ENCODE results near the gene TMEM231. TPM values are rescaled to one million over a fixed set of nuclear protein-coding genes. Genes with fewer than 3 reads are reported as not detected.

TMEM231 gene
- total RNA-seq, 4 donors from 2014 or later, result 1.2 to 4.2 (median 1.9) TPM

DNA sequence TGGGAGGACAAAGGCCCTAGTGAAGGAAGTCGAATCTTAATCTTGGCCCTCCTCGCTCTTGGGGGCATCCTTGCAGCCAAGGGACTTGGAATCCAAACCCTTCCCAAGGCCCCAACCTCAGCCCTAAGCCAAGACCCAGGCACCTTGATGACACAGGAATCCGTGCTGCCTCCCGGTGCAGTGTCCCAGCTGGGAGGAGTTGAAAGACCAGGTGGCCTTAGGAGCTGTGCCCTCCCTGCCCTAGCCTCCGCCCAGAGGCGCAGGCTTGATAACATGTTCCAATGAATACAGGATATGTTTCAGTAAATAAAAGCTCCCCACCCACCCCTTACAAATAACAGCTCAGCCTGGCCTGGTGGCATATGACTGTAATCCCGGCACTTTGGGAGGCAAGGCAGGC, 20.2 kb downstream of the TMEM231 start, which contains the start of gene CHST5:
CHST5 (minus strand) TSS at position 208 of the 400 bp plus-strand sequence. CDS start 5,724 bp downstream, outside the sequence.
- intact Hi-C loops (cut with DNase I), result no loop called here
- H3K27me3 ChIP-seq, result no peaks in the 10 kb centered on the region
- H3K9me3 ChIP-seq, result no peaks in the 10 kb centered on the region
- H3K4me3 ChIP-seq, result no peak within 1 kb of the TSS
- WGBS, 2 donors, result 88% methylated on average over 3 of the region's 7 CpGs; no CpG with 5 or more reads in 1 of the 2 donors
- no peak for DNase-seq
- no peak within 1 kb of the TSS for H3K27ac ChIP-seq
- no peak for TF ChIP-seq POLR2A (IDR thresholded peaks at IDR 0.05)
- TF ChIP-seq, protein P1, sequence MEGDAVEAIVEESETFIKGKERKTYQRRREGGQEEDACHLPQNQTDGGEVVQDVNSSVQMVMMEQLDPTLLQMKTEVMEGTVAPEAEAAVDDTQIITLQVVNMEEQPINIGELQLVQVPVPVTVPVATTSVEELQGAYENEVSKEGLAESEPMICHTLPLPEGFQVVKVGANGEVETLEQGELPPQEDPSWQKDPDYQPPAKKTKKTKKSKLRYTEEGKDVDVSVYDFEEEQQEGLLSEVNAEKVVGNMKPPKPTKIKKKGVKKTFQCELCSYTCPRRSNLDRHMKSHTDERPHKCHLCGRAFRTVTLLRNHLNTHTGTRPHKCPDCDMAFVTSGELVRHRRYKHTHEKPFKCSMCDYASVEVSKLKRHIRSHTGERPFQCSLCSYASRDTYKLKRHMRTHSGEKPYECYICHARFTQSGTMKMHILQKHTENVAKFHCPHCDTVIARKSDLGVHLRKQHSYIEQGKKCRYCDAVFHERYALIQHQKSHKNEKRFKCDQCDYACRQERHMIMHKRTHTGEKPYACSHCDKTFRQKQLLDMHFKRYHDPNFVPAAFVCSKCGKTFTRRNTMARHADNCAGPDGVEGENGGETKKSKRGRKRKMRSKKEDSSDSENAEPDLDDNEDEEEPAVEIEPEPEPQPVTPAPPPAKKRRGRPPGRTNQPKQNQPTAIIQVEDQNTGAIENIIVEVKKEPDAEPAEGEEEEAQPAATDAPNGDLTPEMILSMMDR (IDR thresholded peaks at IDR 0.05), result no peak
- H3K4me1 ChIP-seq, result no peaks in the 10 kb centered on the region
- no peaks in the 10 kb centered on the region for H3K36me3 ChIP-seq

DNA sequence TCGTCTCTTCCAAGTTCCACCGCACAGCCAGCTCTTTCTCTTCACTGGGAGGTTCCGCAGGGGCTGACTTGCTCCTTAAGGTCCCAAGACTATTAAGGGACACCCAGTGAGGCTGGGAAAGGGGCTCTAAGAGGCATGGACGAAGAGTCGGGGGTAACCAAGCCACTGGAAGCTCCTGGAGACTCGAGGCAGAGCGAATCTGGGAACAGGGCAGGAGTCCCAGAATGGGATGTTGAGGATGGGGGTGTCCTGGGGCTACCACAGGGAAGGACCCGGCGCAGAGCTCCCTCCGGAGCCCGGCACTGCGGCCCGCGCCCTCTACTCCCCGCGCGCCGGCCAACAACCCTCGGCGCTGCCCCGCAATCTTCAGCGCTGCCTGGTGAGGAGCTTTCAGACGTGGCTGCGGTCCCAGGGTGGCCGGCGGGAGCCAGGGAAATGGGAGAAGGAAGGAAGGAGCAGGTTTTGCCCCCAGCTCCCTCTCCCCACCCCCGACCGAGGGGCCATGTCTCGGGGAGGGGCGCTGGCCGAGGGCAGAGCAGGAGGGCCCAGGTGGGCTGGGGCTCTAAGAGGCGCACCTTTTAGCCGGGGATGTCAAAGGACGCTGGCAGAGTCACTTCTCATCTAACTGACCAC, 20.7 kb downstream of the TMEM231 start:
- Histone ChIP-seq H3K27ac (no peak overlapping the region), H3K4me3 (no peak overlapping the region), H3K36me3 (no peaks in the 10 kb centered on the region), H3K4me1 (no peaks in the 10 kb centered on the region), H3K9me3 (no peaks in the 10 kb centered on the region), H3K27me3 (no peaks in the 10 kb centered on the region)
- intact Hi-C loops (cut with DNase I), result no loop called here
- TF ChIP-seq, protein P1 (IDR thresholded peaks at IDR 0.05), result no peak
- no peak for TF ChIP-seq POLR2A (IDR thresholded peaks at IDR 0.05)
- no peak for DNase-seq
- whole genome bisulfite sequencing, 2 donors, result 50 to 90% methylated on average over 4 to 5 of the region's 34 CpGs

DNA sequence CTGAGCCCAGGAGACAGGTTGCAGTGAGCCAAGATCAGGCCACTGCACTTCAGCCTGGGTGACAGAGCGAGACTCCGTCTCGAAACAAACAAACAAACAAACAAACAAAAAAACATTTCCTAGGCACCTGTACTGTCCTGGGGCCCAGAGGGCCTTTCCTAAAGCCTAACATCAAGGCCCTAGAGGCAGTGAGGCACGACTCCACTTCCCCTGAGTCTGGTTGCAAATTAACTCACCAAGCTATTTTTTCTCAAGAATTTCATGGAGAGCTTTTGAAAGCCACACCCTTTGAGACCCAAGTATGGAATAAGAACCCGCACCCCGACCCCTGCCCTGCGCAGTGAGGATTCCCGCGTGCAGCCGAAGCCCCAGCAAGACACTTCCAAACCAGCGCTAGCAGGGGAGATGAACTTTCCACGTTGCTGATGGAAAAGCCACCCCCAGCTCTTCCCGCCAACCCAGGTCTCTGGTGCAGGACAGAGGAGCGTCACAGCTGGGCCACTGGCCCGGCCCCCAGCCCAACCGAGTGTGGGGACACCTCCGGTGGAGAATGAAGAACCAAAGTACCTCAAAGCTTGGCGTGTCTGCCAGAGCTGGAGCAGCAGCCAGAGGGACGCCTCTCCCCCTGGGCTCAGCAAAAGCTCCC, 21.4 kb downstream of the TMEM231 start:
- H3K27me3 ChIP-seq, result no peaks in the 10 kb centered on the region
- TF ChIP-seq, protein P1 (IDR thresholded peaks at IDR 0.05), result no peak
- TF ChIP-seq POLR2A (IDR thresholded peaks at IDR 0.05), result no peak
- 78 to 84% methylated on average over 4 to 11 of the region's 19 CpGs for WGBS, 2 donors
- H3K4me1 ChIP-seq, result no peaks in the 10 kb centered on the region
- no peak for DNase-seq
- H3K9me3 ChIP-seq, result no peaks in the 10 kb centered on the region
- H3K4me3 ChIP-seq, result no peak overlapping the region
- no peak overlapping the region for H3K27ac ChIP-seq
- H3K36me3 ChIP-seq, result no peaks in the 10 kb centered on the region
- intact Hi-C loops (cut with DNase I), result no loop called here

DNA sequence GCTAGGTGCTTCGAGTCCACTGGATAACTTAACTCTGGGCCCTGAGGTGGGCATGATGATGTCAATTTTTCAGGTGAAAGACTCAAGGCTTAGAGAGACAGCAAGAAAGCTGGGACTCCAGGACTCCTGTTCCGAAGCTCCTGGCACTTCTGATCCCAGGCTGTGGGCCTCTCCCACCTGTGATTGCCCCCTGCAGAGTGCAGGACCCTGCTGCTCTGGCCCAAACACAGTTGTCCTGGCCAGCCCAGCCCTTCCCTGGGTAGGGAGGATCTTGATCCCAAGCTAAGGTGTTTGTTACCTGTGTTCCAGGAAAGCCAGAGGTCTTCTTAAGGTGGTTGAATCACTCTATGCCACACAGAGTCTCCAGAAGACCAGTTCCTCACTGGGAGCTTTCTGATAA, 23.3 kb downstream of the TMEM231 start:
- H3K9me3 ChIP-seq, result no peaks in the 10 kb centered on the region
- no peaks in the 10 kb centered on the region for H3K4me1 ChIP-seq
- no peaks in the 10 kb centered on the region for H3K36me3 ChIP-seq
- DNase-seq, result no peak
- TF ChIP-seq, protein P1 (IDR thresholded peaks at IDR 0.05), result no peak
- TF ChIP-seq POLR2A (IDR thresholded peaks at IDR 0.05), result no peak
- WGBS, 2 donors, result 88% methylated on average over 1 of the region's 2 CpGs; no CpG with 5 or more reads in 1 of the 2 donors
- no peak overlapping the region for H3K4me3 ChIP-seq
- intact Hi-C loops (cut with DNase I), result no loop called here
- no peak overlapping the region for H3K27ac ChIP-seq
- no peaks in the 10 kb centered on the region for H3K27me3 ChIP-seq

DNA sequence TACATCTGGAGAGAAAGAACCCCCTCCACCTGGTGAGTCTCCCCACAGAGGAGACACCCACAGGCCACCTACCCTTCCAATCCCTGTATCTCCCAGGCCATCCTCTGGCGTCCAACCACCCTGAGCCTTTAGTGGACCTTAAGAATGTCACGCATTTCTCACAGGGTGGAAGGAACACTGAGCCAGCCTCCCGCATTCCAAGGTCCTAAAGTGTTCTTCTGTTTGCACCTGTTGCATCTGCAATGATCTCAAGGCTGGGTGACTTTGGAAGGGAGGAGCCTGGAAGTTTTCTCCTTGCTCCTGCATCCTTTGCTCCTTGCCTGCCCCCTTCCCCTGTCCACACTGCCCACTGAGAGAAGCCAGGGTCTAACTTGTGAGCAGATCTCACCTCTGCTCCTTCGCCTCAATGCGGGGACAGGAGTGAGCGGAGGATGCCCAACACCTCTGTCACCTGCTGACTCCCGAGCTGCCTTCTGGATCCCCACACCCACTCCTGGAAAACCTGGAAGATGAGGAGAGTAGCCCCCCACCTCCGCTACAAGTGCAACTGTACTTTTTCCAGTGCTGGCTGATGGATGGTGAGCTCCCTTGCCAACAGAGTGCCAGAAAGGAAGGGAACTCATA, 23.8 kb downstream of the TMEM231 start:
- Histone ChIP-seq H3K27me3 (no peaks in the 10 kb centered on the region), H3K27ac (no peak overlapping the region), H3K4me3 (no peak overlapping the region), H3K36me3 (no peaks in the 10 kb centered on the region), H3K9me3 (no peaks in the 10 kb centered on the region), H3K4me1 (no peaks in the 10 kb centered on the region)
- intact Hi-C loops (cut with DNase I), result no loop called here
- TF ChIP-seq, protein P1 (IDR thresholded peaks at IDR 0.05), result no peak
- no peak for TF ChIP-seq POLR2A (IDR thresholded peaks at IDR 0.05)
- DNase-seq, result no peak
- 84 to 88% methylated on average over 5 to 8 of the region's 8 CpGs for WGBS, 2 donors
